Activated T-cell treated with anti-CD3 and anti-CD28 coated beads, Interleukin-2, amount 50 U/mL, for 24 hours (primary cell): ENCODE measurements around the gene TBC1D2.

Source experiments
- DNase-seq: peaks from one replicate; pipeline ENCODE4 v3.0.0-alpha.2; 2020
- H3K27ac Mint-ChIP-seq: 2 replicates; pipeline ENCODE4 v1.8.0; 2020; ENCODE audit warnings: mild to moderate bottlenecking, mixed read lengths
- H3K27me3 Mint-ChIP-seq: 2 replicates; pipeline ENCODE4 v1.8.0; 2020; ENCODE audit warnings: mixed read lengths
- H3K36me3 Mint-ChIP-seq: 2 replicates; pipeline ENCODE4 v1.8.0; 2020; ENCODE audit warnings: low read depth, mixed read lengths
- H3K4me1 Mint-ChIP-seq: 2 replicates; pipeline ENCODE4 v1.8.0; 2020; ENCODE audit warnings: low read depth, mixed read lengths
- H3K4me3 Mint-ChIP-seq: 2 replicates; pipeline ENCODE4 v1.8.0; 2020; ENCODE audit warnings: mild to moderate bottlenecking, moderate library complexity, mixed read lengths
- H3K9me3 Mint-ChIP-seq: 2 replicates; pipeline ENCODE4 v1.8.0; 2020; ENCODE audit warnings: mixed read lengths

TBC1D2 gene

DNA sequence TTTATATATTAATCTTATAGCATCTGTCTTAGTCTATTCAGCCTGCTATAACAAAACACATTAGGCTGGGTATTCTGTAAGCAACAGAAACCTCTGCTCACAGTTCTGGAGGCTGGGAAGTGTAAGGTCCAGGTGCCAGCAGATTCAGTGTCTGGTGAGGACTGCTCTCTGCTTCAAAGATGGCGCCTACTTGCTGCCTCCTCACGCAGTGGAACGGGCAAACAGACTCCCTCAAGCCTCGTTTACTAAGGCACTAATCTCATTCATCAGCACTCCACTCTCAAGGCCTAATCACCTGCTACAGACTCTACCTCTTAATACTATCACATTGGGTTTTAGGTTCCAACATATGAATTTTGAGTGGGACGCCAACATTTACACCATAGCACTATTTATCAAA is 5.2 kb upstream of the TBC1D2 start:
- DNase-seq: no peak
- no peaks in the 10 kb centered on the region for H3K27me3 Mint-ChIP-seq
- no peak overlapping the region for H3K27ac Mint-ChIP-seq
- H3K4me1 Mint-ChIP-seq: peaks cover 5% of the 10 kb centered on the region
- no peak overlapping the region for H3K4me3 Mint-ChIP-seq
- peaks cover 10% of the 10 kb centered on the region for H3K36me3 Mint-ChIP-seq
- no peaks in the 10 kb centered on the region for H3K9me3 Mint-ChIP-seq

DNA sequence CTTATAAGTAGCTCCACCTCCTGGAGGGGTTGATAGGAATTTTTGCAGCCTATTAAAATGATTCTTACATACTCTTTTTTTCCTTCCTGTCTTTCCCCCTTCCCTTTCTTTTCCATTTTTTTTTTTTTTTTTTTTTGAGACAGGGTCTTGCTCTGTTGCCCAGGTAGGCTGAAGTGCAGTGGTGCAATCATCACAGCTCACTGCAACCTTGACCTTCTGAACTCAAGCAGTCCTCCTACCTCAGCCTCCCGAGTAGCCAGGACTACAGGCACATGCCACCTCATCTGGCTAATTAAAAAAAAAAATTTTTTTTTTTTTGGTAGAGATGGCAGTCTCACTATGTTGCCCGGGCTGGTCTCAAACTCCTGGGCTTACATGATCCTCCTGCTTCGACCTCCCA is 4.3 kb upstream of the TBC1D2 start:
- Mint-ChIP-seq H3K36me3 (peaks cover 10% of the 10 kb centered on the region), H3K27ac (no peak overlapping the region), H3K4me3 (no peak overlapping the region), H3K27me3 (no peaks in the 10 kb centered on the region), H3K4me1 (peaks cover 9% of the 10 kb centered on the region), H3K9me3 (no peaks in the 10 kb centered on the region)
- no peak for DNase-seq

DNA sequence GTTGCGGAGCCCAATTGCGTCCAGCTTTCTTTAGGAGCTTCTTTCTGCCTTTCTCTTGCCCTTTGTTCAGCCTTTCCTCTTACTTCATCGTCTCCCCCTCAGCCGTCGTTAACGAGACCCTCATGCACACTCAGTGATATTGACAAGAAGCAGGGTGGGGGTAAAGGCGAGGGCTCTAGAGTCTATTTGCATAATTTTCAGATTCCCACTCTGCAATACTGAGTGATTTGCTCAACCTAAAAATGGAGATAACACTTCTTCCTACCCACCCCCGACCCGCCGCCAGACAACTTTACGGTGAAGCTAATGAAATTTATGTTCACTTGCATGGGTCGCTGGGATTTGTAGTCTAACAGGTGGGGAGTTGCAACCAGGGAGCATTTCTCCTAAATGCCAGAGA is 1.3 kb upstream of the TBC1D2 start:
- Mint-ChIP-seq H3K4me1 (peaks cover 26% of the 10 kb centered on the region), H3K27ac (peak overlapping the region; percentile 99), H3K36me3 (peaks cover 10% of the 10 kb centered on the region), H3K27me3 (no peaks in the 10 kb centered on the region), H3K9me3 (no peaks in the 10 kb centered on the region), H3K4me3 (peak overlapping the region; percentile 93)
- peak; percentile 43 for DNase-seq

DNA sequence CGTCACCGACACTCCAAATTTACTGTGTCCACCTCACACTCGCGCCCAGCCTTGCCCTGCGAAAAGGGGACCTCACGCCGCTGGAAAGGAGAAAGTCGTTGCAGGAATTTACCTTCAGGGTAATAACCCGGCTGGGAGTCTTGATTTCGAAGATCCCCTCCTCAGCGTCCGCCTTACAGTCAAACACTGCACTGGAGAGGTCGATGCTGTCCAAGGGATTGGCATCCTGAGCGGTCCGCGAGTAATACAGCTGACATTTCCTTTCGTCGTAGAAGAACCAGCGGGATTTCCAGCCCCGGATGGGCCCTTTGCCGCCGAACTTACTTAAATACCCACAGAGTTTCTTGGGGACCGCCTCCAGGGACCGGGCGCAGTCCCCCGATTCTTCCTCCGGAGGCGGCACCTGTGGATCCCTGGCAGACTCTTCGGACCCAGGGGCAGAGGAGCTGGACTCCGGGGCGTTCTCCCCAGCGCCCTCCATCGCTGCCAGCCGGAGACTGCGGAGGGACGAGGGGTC is 330 bp downstream of the TBC1D2 start:
- no peaks in the 10 kb centered on the region for H3K27me3 Mint-ChIP-seq
- H3K9me3 Mint-ChIP-seq: no peaks in the 10 kb centered on the region
- peak overlapping the region; percentile 59 for H3K27ac Mint-ChIP-seq
- peak overlapping the region; percentile 93 for H3K4me3 Mint-ChIP-seq
- DNase-seq: no peak
- H3K36me3 Mint-ChIP-seq: peaks cover 12% of the 10 kb centered on the region
- H3K4me1 Mint-ChIP-seq: peaks cover 26% of the 10 kb centered on the region

DNA sequence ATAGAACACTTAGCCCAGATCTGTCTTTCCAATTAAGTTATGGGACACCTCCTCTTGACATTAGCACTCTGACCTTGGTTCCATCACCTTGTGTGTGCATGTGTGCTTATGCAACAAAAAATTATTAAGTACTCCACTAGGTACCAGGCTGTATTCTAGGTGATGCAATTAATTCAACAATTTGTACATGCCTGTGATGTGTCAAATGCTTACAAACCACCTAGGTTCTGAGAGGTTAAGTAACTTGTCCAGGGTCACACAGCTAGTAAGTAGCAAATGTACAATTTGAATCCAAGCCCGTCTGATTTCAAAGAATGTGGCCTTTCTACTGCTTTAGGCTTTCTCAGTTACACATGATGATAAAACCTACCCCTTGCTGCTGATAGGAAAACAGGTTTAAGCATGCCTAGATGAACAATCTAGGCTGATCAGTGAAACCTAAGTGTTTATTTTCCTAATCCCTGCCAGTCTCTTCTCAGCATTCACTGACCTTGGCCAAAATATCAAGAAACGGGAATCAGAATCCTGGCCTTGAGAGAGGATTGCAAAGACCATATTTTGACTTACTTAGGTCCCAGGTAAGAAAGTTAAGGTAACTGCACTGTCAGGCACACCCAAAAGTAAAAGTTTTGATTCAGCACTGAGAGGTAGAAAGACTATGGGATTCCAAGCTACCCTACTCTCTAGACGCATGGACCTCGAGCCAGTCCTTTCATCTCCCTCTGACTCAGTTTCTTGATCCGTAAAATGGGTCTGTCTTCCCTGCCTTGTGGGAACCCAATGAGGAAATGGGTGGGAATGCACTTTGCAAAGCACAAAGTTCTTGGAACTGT is 1.0 kb downstream of the TBC1D2 start:
- H3K9me3 Mint-ChIP-seq: no peaks in the 10 kb centered on the region
- H3K27ac Mint-ChIP-seq: peak overlapping the region; percentile 59
- H3K4me3 Mint-ChIP-seq: peak overlapping the region; percentile 93
- H3K36me3 Mint-ChIP-seq: peaks cover 12% of the 10 kb centered on the region
- DNase-seq: no peak
- H3K4me1 Mint-ChIP-seq: peaks cover 26% of the 10 kb centered on the region
- no peaks in the 10 kb centered on the region for H3K27me3 Mint-ChIP-seq

DNA sequence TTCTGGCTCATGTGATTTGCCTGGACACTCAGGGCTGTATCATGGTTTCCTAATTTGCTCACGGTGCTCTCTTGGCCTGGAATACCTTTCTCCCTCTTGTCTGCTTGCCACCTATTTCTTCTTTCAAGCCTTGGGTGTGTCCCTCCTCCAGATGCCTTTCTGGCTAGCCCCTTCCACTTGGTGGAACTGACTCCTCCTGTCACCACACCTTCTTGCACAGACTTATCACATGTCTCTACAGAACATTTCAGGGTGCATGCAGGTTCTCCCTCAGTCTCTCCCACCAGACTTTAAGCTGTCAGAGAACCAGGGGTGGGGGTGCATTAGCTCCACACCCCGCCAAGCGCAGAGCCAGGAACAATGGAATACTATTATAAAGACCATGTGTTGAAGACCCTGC is 1.9 kb downstream of the TBC1D2 start:
- DNase-seq: no peak

DNA sequence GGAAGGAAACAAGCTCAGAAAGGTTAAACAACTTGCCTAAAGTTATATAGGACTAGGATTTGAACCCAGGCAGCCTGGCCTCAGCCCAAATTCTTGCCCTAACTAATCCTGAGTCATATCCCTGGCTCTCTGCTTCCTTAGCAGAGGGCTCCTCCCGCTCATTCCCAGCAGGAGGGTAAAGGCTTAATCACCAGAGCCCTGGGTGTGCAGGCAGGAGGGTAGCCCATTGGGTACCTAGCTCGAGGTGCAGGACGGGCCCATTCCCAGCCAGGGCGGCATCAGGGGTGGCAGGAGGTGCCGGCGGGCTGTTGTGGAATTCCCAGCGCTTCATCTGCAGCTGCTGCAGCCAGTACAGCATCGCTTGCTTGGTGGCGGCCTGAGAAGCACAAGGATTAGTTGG is 3.9 kb downstream of the TBC1D2 start:
- Mint-ChIP-seq H3K27ac (no peak overlapping the region), H3K27me3 (no peaks in the 10 kb centered on the region), H3K4me3 (no peak overlapping the region), H3K9me3 (no peaks in the 10 kb centered on the region), H3K36me3 (peaks cover 9% of the 10 kb centered on the region), H3K4me1 (peaks cover 29% of the 10 kb centered on the region)
- no peak for DNase-seq

More for the DNA sequence above, 1.9 kb downstream of the TBC1D2 start:
- Mint-ChIP-seq H3K27me3 (no peaks in the 10 kb centered on the region), H3K36me3 (peaks cover 12% of the 10 kb centered on the region), H3K27ac (no peak overlapping the region), H3K4me3 (no peak overlapping the region), H3K9me3 (no peaks in the 10 kb centered on the region), H3K4me1 (peaks cover 32% of the 10 kb centered on the region)

DNA sequence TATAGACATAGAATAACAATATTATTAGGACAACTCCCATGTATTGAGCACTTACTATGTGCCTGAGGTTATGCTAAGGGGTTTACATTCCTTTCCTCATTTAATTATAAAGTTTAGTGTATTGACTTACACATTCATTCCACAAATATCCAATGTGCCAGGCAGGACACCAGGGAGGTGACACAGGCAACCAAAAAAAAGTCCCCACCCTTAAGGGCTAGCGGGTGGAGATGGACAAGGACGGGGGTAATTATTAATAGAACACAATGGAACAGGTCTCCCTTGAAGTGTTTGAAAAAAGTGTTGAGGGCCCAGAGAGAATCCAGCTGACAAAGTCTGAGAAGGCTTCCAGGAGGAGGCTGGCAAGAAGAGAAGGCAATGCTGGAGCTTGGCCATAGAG is 5.7 kb downstream of the TBC1D2 start:
- H3K27me3 Mint-ChIP-seq: no peaks in the 10 kb centered on the region
- no peak overlapping the region for H3K27ac Mint-ChIP-seq
- peaks cover 25% of the 10 kb centered on the region for H3K4me1 Mint-ChIP-seq
- peaks cover 2% of the 10 kb centered on the region for H3K36me3 Mint-ChIP-seq
- no peaks in the 10 kb centered on the region for H3K9me3 Mint-ChIP-seq
- DNase-seq: no peak
- H3K4me3 Mint-ChIP-seq: no peak overlapping the region

DNA sequence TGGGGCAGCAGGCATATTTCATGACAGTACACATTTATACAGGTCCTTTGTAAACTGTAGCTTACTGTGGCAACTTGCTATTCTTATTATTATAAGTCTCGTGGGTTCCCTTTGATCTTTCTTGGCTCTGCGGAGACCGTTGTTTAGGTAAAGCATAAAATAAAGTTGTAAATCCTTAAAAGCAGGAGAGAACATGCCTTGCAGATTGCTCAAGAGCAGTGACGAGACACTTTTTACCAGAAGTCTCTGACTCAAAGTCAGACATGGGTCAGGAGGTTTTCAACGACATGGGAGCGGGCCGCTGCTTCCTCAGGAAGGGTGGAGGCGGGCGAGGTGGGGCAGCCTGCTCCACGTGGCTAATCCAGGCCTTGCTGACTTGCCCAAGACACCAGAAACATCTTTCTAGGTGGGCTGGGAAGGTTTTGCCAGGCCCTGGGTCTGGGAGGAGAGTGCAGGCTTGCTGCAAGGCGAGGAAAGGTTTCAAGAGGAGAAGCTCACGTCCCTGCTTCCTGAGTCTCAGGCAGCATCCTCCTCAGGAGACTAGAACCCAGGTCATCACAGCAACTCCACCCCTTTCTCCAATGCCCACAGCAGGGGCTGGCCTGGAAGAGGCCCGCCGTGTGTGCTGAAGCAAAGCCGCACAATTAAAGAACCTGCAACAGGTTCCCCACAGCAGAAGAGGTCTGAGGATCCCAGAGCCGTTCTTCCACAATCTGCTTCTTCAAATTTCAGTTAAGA is 6.5 kb downstream of the TBC1D2 start:
- no peak overlapping the region for H3K4me3 Mint-ChIP-seq
- H3K27me3 Mint-ChIP-seq: no peaks in the 10 kb centered on the region
- H3K27ac Mint-ChIP-seq: peak overlapping the region; percentile 8
- peaks cover 16% of the 10 kb centered on the region for H3K4me1 Mint-ChIP-seq
- H3K36me3 Mint-ChIP-seq: peaks cover 2% of the 10 kb centered on the region
- H3K9me3 Mint-ChIP-seq: no peaks in the 10 kb centered on the region
- DNase-seq: no peak

DNA sequence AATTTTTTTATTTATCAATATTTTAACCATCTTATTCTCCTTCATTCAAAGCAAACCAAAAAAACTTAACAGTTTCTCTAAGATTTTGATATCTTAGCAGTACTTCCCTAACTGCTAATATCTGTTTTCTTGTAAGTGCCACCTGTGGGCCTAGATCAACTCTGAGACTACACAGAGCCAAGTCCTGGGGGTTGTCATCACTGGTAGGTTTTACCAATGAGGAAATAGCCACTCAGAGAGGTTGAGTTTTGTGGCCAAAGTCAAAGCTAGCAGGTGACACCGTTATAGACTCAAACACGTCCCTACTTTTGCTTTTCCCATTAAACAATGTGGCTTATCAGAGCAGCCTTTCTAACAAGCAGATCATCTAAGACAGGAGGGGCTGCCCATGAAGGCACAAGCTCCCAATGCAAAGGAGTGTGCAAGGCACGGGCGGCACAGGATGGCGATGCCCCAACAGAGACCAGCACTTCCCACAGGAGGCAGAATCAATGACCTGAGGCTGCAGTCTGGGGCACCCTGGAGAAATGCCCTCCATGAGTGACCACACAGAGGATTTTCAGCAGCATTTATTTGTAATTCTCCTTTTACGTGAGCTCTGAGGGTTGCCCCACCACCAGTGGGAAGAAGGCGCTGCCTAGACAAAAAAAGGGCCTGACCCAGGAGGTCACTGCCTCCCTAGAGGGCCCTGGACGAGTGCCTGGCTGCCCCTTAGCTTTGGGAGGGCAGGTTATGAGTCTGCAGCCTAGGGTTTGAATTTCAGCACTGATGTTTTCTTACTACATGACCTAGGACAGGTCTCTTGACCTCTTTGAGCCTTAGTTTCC is 7.4 kb downstream of the TBC1D2 start:
- peaks cover 8% of the 10 kb centered on the region for H3K4me1 Mint-ChIP-seq
- no peak overlapping the region for H3K27ac Mint-ChIP-seq
- no peaks in the 10 kb centered on the region for H3K27me3 Mint-ChIP-seq
- DNase-seq: no peak
- H3K9me3 Mint-ChIP-seq: no peaks in the 10 kb centered on the region
- peaks cover 2% of the 10 kb centered on the region for H3K36me3 Mint-ChIP-seq
- H3K4me3 Mint-ChIP-seq: no peak overlapping the region

DNA sequence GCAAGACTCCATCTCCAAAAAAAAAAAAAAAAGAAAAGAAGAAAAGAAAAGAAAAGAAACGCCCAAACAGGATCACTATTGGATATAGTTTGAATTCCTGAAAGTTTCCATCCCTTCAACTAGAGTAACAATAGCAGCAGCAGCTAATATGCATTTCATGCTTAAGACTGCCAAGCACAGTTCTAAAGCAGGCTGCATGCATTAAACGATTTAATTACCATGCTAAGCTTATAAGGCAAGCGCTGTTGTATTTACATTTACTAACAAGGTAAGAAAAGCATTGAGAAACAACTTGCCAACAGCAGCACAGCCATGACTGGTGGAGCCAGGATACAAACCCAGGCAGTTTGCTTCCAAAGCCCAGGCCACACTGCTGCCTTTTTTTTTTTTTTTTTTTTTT is 13.0 kb downstream of the TBC1D2 start:
- no peaks in the 10 kb centered on the region for H3K4me1 Mint-ChIP-seq
- H3K27me3 Mint-ChIP-seq: no peaks in the 10 kb centered on the region
- H3K9me3 Mint-ChIP-seq: no peaks in the 10 kb centered on the region
- no peak overlapping the region for H3K27ac Mint-ChIP-seq
- no peaks in the 10 kb centered on the region for H3K36me3 Mint-ChIP-seq
- DNase-seq: no peak
- no peak overlapping the region for H3K4me3 Mint-ChIP-seq

DNA sequence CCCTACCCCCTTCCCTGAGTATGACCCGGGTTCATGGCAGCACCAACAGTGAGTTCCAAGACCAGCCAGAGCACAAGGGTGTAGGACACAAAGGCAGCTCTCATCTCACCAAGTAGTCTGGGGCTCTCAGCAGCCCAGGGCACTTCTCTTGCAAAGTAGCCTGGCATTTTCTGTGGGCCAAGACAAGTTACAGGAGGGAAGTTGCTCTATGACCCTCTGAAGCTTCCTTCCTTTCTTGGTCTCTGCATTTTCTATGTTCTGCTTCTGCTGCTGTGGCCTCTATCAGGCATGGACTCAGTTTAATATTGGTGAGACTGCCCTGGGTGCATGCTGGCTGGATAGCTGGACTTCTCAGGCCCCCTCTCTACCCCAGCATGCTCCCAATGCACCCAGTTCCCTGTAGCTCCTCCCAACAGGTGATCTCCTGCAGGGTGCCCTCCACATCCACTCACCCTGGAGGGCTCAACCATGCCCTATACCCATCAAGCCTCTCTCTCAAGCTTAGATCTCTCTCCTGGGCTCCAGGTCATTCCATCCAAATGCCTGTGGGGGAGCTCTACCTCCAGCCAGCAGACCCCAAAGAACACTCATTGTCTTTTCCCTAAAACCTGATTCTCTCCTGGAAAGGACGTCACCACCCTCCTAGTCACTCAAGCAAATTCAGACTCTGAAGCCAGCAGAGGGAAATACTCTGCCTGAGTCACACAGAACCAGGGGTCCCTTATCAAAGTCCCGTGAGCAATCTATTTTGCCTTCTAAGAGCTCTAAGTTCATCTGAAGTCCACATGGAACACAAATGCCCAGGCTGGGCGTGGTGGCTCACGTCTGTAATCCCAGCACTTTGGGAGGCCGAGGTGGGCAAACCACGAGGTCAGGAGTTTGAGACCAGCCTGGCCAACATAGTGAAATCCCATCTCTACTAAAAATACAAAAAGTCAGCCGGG is 13.8 kb downstream of the TBC1D2 start:
- no peak for DNase-seq
- no peaks in the 10 kb centered on the region for H3K4me1 Mint-ChIP-seq
- no peak overlapping the region for H3K4me3 Mint-ChIP-seq
- no peaks in the 10 kb centered on the region for H3K27me3 Mint-ChIP-seq
- no peaks in the 10 kb centered on the region for H3K9me3 Mint-ChIP-seq
- H3K27ac Mint-ChIP-seq: no peak overlapping the region
- no peaks in the 10 kb centered on the region for H3K36me3 Mint-ChIP-seq

DNA sequence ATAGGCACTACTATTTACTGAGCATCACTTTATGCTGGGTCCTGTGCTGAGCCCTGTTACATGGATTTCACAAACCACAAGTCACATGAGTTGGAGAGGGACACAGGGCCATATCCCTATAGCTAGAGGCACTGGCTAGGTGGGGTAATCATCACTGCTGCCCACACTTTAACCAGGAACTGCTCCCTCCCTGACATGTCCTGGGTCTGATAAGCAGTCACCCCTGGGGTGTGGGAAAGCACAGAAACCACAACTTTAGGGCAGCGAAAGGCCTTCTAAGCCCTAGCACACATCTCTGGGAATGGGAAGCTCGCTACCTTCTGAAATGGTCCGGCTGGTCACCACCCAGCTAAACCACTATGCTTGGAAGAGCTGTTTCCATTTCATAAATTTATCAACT is 15.0 kb downstream of the TBC1D2 start:
- H3K36me3 Mint-ChIP-seq: no peaks in the 10 kb centered on the region
- no peaks in the 10 kb centered on the region for H3K4me1 Mint-ChIP-seq
- no peaks in the 10 kb centered on the region for H3K27me3 Mint-ChIP-seq
- no peak for DNase-seq
- H3K9me3 Mint-ChIP-seq: no peaks in the 10 kb centered on the region
- no peak overlapping the region for H3K4me3 Mint-ChIP-seq
- no peak overlapping the region for H3K27ac Mint-ChIP-seq
